Erythroblast (primary cell): Measurements from ENCODE around the gene C14orf119.
A peak's percentile ranks its signal among the peaks of the same experiment; 100 is the strongest.

Source experiments
- DNase-seq, 2 experiments: peaks; one replicate each; lab custom pipeline; 2025; lab: John Stamatoyannopoulos, UW
- GATA1 ChIP-seq: IDR thresholded peaks from 2 replicates; pipeline ENCODE4 v1.6.1; 2011; ENCODE audit warnings: low read depth, mild to moderate bottlenecking, control low read depth, low read length, moderate library complexity
- POLR2A ChIP-seq: IDR thresholded peaks from 2 replicates; pipeline ENCODE4 v1.6.1; 2011; ENCODE audit warnings: mild to moderate bottlenecking, low read length

Gene C14orf119

DNA sequence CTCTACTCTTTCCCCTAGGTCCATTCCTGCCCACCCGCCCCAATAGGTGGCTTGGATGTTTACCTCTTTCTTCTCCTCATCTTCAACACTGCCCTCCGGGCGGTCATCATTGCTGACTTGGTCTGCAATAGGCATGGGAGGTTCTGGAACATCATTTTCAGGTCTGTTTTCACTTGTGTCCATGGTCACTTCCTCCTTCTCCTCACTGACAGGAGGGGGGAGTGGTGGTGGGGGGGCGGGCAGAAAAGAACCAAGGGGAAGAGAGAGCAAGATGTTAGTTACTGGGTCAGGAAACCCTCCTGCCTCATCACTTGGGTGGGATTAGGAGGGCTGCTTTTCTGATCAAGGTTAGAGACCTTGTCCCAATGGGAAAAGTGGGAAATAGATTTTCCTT is 25.9 kb upstream of the C14orf119 start:
- DNase-seq: no peak
- TF ChIP-seq GATA1: no peak
- TF ChIP-seq POLR2A: no peak

- DNase-seq: no peak
- TF ChIP-seq GATA1: no peak
- TF ChIP-seq POLR2A: no peak
Observed at GRCh38 chr14:23070262-23071129, 24.8 kb upstream of the C14orf119 start.

DNA sequence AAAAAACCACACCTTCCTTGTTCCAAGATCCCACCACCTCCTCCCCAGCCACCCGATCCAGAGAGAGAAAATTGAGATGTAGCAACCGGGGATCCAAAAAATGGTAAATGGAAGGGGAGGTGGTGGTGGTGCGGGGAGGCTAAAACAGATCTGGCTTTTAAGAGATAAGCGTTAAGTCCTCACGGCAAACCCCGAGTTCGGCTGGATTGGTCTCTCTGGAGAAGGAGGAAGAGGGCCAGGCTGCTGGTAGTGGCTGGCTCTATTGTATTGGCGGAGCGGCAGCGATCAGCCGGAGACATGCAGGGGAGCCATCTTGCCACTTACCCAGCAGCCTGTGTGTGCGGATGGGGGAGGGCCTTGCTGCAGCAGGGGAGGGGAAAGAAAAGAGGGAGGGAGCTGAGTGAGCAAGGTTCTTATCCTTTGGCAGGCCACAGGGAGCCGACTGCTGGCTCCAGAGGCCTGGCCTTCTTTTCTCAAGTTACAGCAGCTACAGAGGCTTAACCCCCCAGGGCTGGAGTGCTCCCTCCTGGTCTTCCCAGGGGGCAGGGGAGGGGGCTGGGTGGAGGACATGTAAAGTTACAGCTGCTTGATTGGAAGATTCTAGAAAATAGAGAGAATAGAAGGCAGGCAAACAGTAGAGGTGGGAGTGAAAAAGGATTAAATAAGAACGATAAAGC is 23.9 kb upstream of the C14orf119 start:
- no peak for DNase-seq
- TF ChIP-seq POLR2A (peak; percentile 72), GATA1 (no peak)

GRCh38 chr14:23071921-23072539 is 23.3 kb upstream of the C14orf119 start:
- no peak for DNase-seq
- TF ChIP-seq GATA1 (no peak), POLR2A (no peak)

- DNase-seq: no peak
- TF ChIP-seq GATA1 (no peak), POLR2A (no peak)
Observed at GRCh38 chr14:23074906-23075305, 20.4 kb upstream of the C14orf119 start.

DNA sequence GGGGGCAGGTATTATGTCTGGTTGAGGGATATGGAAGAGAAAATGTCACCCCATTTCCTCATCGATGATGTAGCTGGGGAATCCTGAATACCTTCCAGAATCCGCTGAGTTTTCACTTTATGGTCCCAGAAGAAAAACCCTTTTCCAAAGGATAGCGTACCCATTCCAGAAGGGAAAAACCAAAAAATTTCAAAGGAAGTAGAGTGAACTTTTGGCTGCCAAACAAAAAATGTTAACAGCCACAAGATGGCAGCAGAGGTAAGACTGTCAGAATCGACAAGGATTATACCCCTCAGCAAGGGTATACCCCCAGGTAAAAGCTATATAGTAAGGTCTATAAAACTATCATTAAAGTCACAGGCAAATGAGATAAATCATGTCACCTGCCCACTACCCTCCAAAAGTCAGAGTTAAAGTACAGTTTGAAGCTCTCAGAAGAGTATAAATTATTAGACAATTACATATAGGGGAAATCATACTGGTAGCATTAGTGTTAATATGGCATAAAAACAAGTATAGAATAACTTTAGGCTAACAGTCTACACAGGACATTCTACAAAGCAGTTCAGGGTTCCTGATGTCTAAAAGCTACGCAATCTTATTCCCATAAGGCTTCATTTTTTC is 18.4 kb upstream of the C14orf119 start:
- no peak for DNase-seq
- TF ChIP-seq POLR2A (no peak), GATA1 (no peak)

GRCh38 chr14:23077962-23078361 is 17.3 kb upstream of the C14orf119 start:
- TF ChIP-seq GATA1 (no peak), POLR2A (no peak)
- DNase-seq: no peak

- TF ChIP-seq POLR2A (no peak), GATA1 (no peak)
- DNase-seq: no peak
Observed at GRCh38 chr14:23078692-23079116, 16.6 kb upstream of the C14orf119 start.

DNA sequence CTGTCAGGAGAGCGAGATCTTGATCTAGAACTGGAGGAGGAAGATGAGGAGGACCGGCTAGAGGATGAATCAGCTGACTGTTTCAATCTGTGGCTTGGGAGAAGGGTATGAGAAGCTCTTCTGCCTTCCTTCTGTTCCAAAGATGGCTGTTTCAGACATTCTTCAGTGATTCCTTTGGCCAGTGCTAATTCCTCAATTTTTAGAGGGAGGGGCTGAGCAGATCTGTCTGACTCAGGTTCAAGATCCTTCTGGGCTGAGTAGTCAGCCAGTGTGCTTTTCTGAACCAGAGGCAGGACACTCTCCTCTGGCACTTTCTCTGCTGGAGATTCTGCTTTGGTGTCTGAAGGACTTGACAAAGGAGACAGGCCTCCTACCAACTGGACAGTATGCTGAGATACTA is 15.6 kb upstream of the C14orf119 start:
- DNase-seq: no peak
- TF ChIP-seq POLR2A: no peak
- TF ChIP-seq GATA1: no peak

DNA sequence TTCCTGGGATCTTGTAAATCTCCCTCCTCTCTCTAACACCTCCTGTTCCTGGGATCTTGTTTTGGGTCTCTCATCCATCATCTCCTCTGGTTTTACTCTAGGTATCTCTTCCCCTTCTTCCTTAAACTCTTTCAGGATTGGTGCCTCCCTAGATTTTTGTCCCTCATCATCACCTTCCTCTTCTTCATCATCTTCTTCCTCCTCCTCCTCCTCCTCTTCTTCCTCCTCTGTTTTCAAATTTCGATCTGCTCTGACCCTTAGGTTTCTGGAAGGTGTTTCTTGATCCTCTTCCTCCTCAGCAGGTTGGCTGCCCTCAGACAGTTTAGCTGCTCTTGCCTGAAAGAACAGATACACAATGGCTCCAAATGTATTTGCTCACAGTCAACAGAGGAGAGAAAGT is 14.8 kb upstream of the C14orf119 start:
- no peak for DNase-seq
- TF ChIP-seq GATA1 (no peak), POLR2A (no peak)

GRCh38 chr14:23085458-23085857 is 9.8 kb upstream of the C14orf119 start:
- no peak for DNase-seq

GRCh38 chr14:23086565-23086964 is 8.7 kb upstream of the C14orf119 start:
- no peak for TF ChIP-seq POLR2A
- TF ChIP-seq GATA1: no peak
- no peak for DNase-seq

More at GRCh38 chr14:23085458-23085857, 9.8 kb upstream of the C14orf119 start:
- TF ChIP-seq POLR2A (no peak), GATA1 (no peak)

DNA sequence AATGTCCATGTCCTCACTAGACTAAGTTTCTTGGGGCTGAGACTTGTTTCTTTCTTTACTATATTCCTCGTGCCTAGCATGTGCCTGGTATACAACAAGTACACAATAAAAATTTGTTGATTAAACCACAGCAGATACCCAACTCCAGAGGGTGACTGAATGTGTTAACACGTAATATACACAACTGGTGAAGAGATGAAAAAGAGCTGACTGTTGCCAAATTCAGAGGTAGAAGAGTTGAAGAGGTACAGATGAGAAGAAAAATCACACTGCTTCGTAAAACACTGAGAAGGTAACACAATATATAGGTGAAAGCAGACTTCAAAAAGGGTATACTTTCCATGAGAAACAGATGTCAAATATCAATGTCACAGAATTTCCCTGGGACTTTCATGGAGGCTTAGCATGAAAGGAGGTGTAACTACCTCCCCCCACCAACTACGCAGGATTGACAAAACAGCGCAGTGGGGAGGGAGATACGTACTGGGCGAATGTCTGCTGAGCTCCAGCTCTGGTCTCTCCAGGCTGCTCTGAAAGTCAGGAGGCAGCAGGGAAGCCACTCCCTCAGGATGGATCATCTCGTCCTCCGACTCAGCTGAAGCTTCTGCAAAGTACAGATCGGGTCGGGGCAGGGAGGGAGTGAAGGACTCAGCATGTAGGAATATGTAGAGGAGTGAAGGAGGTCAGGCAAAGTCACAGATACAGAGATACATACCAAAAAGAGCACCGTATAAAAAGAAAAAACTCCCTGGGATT is 5.6 kb upstream of the C14orf119 start:
- no peak for DNase-seq
- TF ChIP-seq GATA1 (no peak), POLR2A (no peak)
